ENCODE measurements around the gene MEX3D.

The MEX3D gene

GRCh38 chr19:1601613-1602064 is 33.5 kb upstream of the MEX3D start:
- Histone ChIP-seq H3K4me3 (ENCODE audit: low read length) (no peak overlapping the region), H3K27me3 (ENCODE audit: insufficient read depth, low read length, poor library complexity) (no peaks in the 10 kb centered on the region), H3K18ac (ENCODE audit: low read length) (no peak overlapping the region), H3K4me1 (ENCODE audit: control insufficient read depth, low read depth, low read length) (no peaks in the 10 kb centered on the region), H3K9ac (ENCODE audit: low read length) (no peak overlapping the region), H3K36me3 (ENCODE audit: control insufficient read depth, insufficient read depth, low read length) (peaks cover 8% of the 10 kb centered on the region), H3K27ac (ENCODE audit: low read depth, low read length) (no peak overlapping the region), H3K56ac (ENCODE audit: low read length) (no peak overlapping the region), H2BK15ac (replicated peaks; ENCODE audit: low read depth) (no peak overlapping the region), H3K23ac (ENCODE audit: low read length) (no peak overlapping the region), H4K8ac (ENCODE audit: low read depth, low read length) (no peak overlapping the region), H3K4me2 (ENCODE audit: low read length) (no peak overlapping the region), H2BK5ac (ENCODE audit: low read length) (no peak overlapping the region), H4K5ac (ENCODE audit: low read length) (no peak overlapping the region), H3K4ac (ENCODE audit: low read depth, low read length) (no peak overlapping the region), H3K79me1 (ENCODE audit: low read length) (peaks cover 13% of the 10 kb centered on the region), H2AK5ac (ENCODE audit: low read length) (no peak overlapping the region), H3K79me2 (ENCODE audit: control insufficient read depth, insufficient read depth, low read length) (peaks cover 28% of the 10 kb centered on the region), H2BK120ac (ENCODE audit: low read depth, low read length) (no peak overlapping the region)
- WGBS (ENCODE audit: extremely low coverage, insufficient coverage, low lambda C conversion rate), result no CpG with 5 or more reads among the region's 14 CpGs
- DNase-seq, result peak; percentile 29

- H3K18ac ChIP-seq (ENCODE audit: low read length), result no peak overlapping the region
- no peak for DNase-seq
- no peaks in the 10 kb centered on the region for H3K27me3 ChIP-seq (ENCODE audit: insufficient read depth, low read length, poor library complexity)
- no peak overlapping the region for H3K4me3 ChIP-seq (ENCODE audit: low read length)
- no peak overlapping the region for H2BK120ac ChIP-seq (ENCODE audit: low read depth, low read length)
- peaks cover 10% of the 10 kb centered on the region for H3K79me1 ChIP-seq (ENCODE audit: low read length)
- WGBS (ENCODE audit: extremely low coverage, insufficient coverage, low lambda C conversion rate), result no CpG with 5 or more reads among the region's 15 CpGs
- H4K5ac ChIP-seq (ENCODE audit: low read length), result no peak overlapping the region
- peaks cover 23% of the 10 kb centered on the region for H3K79me2 ChIP-seq (ENCODE audit: control insufficient read depth, insufficient read depth, low read length)
- H2BK5ac ChIP-seq (ENCODE audit: low read length), result no peak overlapping the region
- H3K36me3 ChIP-seq (ENCODE audit: control insufficient read depth, insufficient read depth, low read length), result peaks cover 8% of the 10 kb centered on the region
- H3K23ac ChIP-seq (ENCODE audit: low read length), result no peak overlapping the region
- no peak overlapping the region for H3K4me2 ChIP-seq (ENCODE audit: low read length)
- no peak overlapping the region for H2BK15ac ChIP-seq (replicated peaks; ENCODE audit: low read depth)
- no peak overlapping the region for H4K8ac ChIP-seq (ENCODE audit: low read depth, low read length)
- H3K56ac ChIP-seq (ENCODE audit: low read length), result no peak overlapping the region
- H2AK5ac ChIP-seq (ENCODE audit: low read length), result no peak overlapping the region
- no peak overlapping the region for H3K27ac ChIP-seq (ENCODE audit: low read depth, low read length)
- no peaks in the 10 kb centered on the region for H3K4me1 ChIP-seq (ENCODE audit: control insufficient read depth, low read depth, low read length)
- H3K4ac ChIP-seq (ENCODE audit: low read depth, low read length), result no peak overlapping the region
- no peak overlapping the region for H3K9ac ChIP-seq (ENCODE audit: low read length)
Observed at GRCh38 chr19:1599460-1599846, 31.3 kb upstream of the MEX3D start.

GRCh38 chr19:1598777-1599459 is 30.8 kb upstream of the MEX3D start:
- Histone ChIP-seq H3K23ac (ENCODE audit: low read length) (no peak overlapping the region), H2BK120ac (ENCODE audit: low read depth, low read length) (no peak overlapping the region), H3K27ac (ENCODE audit: low read depth, low read length) (no peak overlapping the region), H2BK15ac (replicated peaks; ENCODE audit: low read depth) (no peak overlapping the region), H3K9ac (ENCODE audit: low read length) (no peak overlapping the region), H2AK5ac (ENCODE audit: low read length) (no peak overlapping the region), H3K4me2 (ENCODE audit: low read length) (no peak overlapping the region), H3K4me1 (ENCODE audit: control insufficient read depth, low read depth, low read length) (no peaks in the 10 kb centered on the region), H3K4me3 (ENCODE audit: low read length) (no peak overlapping the region), H4K5ac (ENCODE audit: low read length) (no peak overlapping the region), H3K18ac (ENCODE audit: low read length) (no peak overlapping the region), H3K27me3 (ENCODE audit: insufficient read depth, low read length, poor library complexity) (no peaks in the 10 kb centered on the region), H3K79me2 (ENCODE audit: control insufficient read depth, insufficient read depth, low read length) (peaks cover 18% of the 10 kb centered on the region), H3K79me1 (ENCODE audit: low read length) (peaks cover 10% of the 10 kb centered on the region), H3K56ac (ENCODE audit: low read length) (no peak overlapping the region), H3K4ac (ENCODE audit: low read depth, low read length) (no peak overlapping the region), H2BK5ac (ENCODE audit: low read length) (no peak overlapping the region), H3K36me3 (ENCODE audit: control insufficient read depth, insufficient read depth, low read length) (peaks cover 8% of the 10 kb centered on the region), H4K8ac (ENCODE audit: low read depth, low read length) (no peak overlapping the region)
- no peak for DNase-seq
- no CpG with 5 or more reads among the region's 20 CpGs for WGBS (ENCODE audit: extremely low coverage, insufficient coverage, low lambda C conversion rate)

- no peak overlapping the region for H2AK5ac ChIP-seq (ENCODE audit: low read length)
- no peak overlapping the region for H3K27ac ChIP-seq (ENCODE audit: low read depth, low read length)
- H3K9ac ChIP-seq (ENCODE audit: low read length), result no peak overlapping the region
- H3K18ac ChIP-seq (ENCODE audit: low read length), result no peak overlapping the region
- no peak overlapping the region for H4K5ac ChIP-seq (ENCODE audit: low read length)
- H3K27me3 ChIP-seq (ENCODE audit: insufficient read depth, low read length, poor library complexity), result no peaks in the 10 kb centered on the region
- H3K36me3 ChIP-seq (ENCODE audit: control insufficient read depth, insufficient read depth, low read length), result peaks cover 8% of the 10 kb centered on the region
- H3K79me2 ChIP-seq (ENCODE audit: control insufficient read depth, insufficient read depth, low read length), result peaks cover 25% of the 10 kb centered on the region
- DNase-seq, result no peak
- H3K56ac ChIP-seq (ENCODE audit: low read length), result peak overlapping the region; percentile 81
- no peak overlapping the region for H3K4me3 ChIP-seq (ENCODE audit: low read length)
- peaks cover 5% of the 10 kb centered on the region for H3K4me1 ChIP-seq (ENCODE audit: control insufficient read depth, low read depth, low read length)
- no peak overlapping the region for H4K8ac ChIP-seq (ENCODE audit: low read depth, low read length)
- no peak overlapping the region for H2BK5ac ChIP-seq (ENCODE audit: low read length)
- no peak overlapping the region for H3K4me2 ChIP-seq (ENCODE audit: low read length)
- WGBS (ENCODE audit: extremely low coverage, insufficient coverage, low lambda C conversion rate), result no CpG with 5 or more reads among the region's 10 CpGs
- H2BK15ac ChIP-seq (replicated peaks; ENCODE audit: low read depth), result no peak overlapping the region
- H3K79me1 ChIP-seq (ENCODE audit: low read length), result peaks cover 8% of the 10 kb centered on the region
- no peak overlapping the region for H3K23ac ChIP-seq (ENCODE audit: low read length)
- peak overlapping the region; percentile 73 for H3K4ac ChIP-seq (ENCODE audit: low read depth, low read length)
- no peak overlapping the region for H2BK120ac ChIP-seq (ENCODE audit: low read depth, low read length)
Observed at GRCh38 chr19:1593501-1593772, 25.3 kb upstream of the MEX3D start.

GRCh38 chr19:1592755-1593500 is 24.8 kb upstream of the MEX3D start, which contains the start of gene MBD3:
Gene MBD3 (minus strand): TSS chr19:1592865. CDS start chr19:1592631, 234 bp downstream.
- peak within 1 kb of the TSS; percentile 47 for H2BK5ac ChIP-seq (ENCODE audit: low read length)
- peak within 1 kb of the TSS; percentile 99 for H4K8ac ChIP-seq (ENCODE audit: low read depth, low read length)
- H3K23ac ChIP-seq (ENCODE audit: low read length), result peak within 1 kb of the TSS; percentile 73
- H3K79me1 ChIP-seq (ENCODE audit: low read length), result peaks cover 11% of the 10 kb centered on the region
- WGBS (ENCODE audit: extremely low coverage, insufficient coverage, low lambda C conversion rate), result no CpG with 5 or more reads among the region's 68 CpGs
- peaks cover 28% of the 10 kb centered on the region for H3K79me2 ChIP-seq (ENCODE audit: control insufficient read depth, insufficient read depth, low read length)
- H3K4me2 ChIP-seq (ENCODE audit: low read length), result peak within 1 kb of the TSS; percentile 94
- peak within 1 kb of the TSS; percentile 83 for H3K9ac ChIP-seq (ENCODE audit: low read length)
- H2AK5ac ChIP-seq (ENCODE audit: low read length), result peak within 1 kb of the TSS; percentile 1
- H3K4ac ChIP-seq (ENCODE audit: low read depth, low read length), result peak within 1 kb of the TSS; percentile 99
- no peaks in the 10 kb centered on the region for H3K27me3 ChIP-seq (ENCODE audit: insufficient read depth, low read length, poor library complexity)
- H3K4me3 ChIP-seq (ENCODE audit: low read length), result peak within 1 kb of the TSS; percentile 48
- H2BK15ac ChIP-seq (replicated peaks; ENCODE audit: low read depth), result no peak within 1 kb of the TSS
- DNase-seq, result peak; percentile 94
- peak within 1 kb of the TSS; percentile 6 for H4K5ac ChIP-seq (ENCODE audit: low read length)
- peaks cover 5% of the 10 kb centered on the region for H3K4me1 ChIP-seq (ENCODE audit: control insufficient read depth, low read depth, low read length)
- H3K36me3 ChIP-seq (ENCODE audit: control insufficient read depth, insufficient read depth, low read length), result peaks cover 7% of the 10 kb centered on the region
- peak within 1 kb of the TSS; percentile 94 for H3K56ac ChIP-seq (ENCODE audit: low read length)
- H2BK120ac ChIP-seq (ENCODE audit: low read depth, low read length), result peak within 1 kb of the TSS; percentile 99
- H3K18ac ChIP-seq (ENCODE audit: low read length), result peak within 1 kb of the TSS; percentile 96
- H3K27ac ChIP-seq (ENCODE audit: low read depth, low read length), result peak within 1 kb of the TSS; percentile 100
